HEK293 (cell line): Measurements from ENCODE around the gene SPRTN.

Experiments used
- CTCF ChIA-PET: fragments of 350-600 bp; formaldehyde crosslinking; extraction: SDS; loops from one replicate; lab custom pipeline; 2021; ENCODE audit warnings: antibody characterized with exemption; lab: Yijun Ruan, JAX
- POLR2A ChIA-PET: fragments of 300-600 bp; formaldehyde crosslinking; extraction: SDS; loops from one replicate; lab custom pipeline; 2020; ENCODE audit warnings: antibody characterized with exemption, inconsistent platforms; lab: Yijun Ruan, JAX
- H3K27ac ChIP-seq: fragments of 200-500 bp; sonication (Bioruptor generic); 2 replicates; pipeline ENCODE4 v1.5.1; 2014; ENCODE audit warnings: low read depth, low read length, control low read depth, inconsistent platforms; ENCODE audit errors: extremely low read depth
- H3K36me3 ChIP-seq, 2 experiments: fragments of 200-500 bp in 1 of 2; sonication (Bioruptor generic) in 1 of 2; 1 replicate in 1 of 2; 2 replicates in 1 of 2; pipeline ENCODE4 v1.5.1; 2014 to 2017; ENCODE audit warnings: inconsistent platforms in 2 of 2, low read length in 2 of 2; ENCODE audit not compliant: control insufficient read depth in 2 of 2, insufficient read depth in 1 of 2
- H3K4me1 ChIP-seq: fragments of 200-500 bp; sonication (Bioruptor generic); 2 replicates; pipeline ENCODE4 v1.5.1; 2014; ENCODE audit warnings: mild to moderate bottlenecking, low read length, inconsistent platforms; ENCODE audit not compliant: control insufficient read depth, insufficient read depth
- H3K4me3 ChIP-seq: 2 replicates; pipeline ENCODE4 v1.5.1; 2011; ENCODE audit warnings: low read depth, mild to moderate bottlenecking, control low read depth, low read length, moderate library complexity
- H3K9me3 ChIP-seq: fragments of 200-500 bp; sonication (Bioruptor generic); 2 replicates; pipeline ENCODE4 v1.5.1; 2014; ENCODE audit warnings: low read depth, low read length, inconsistent platforms; ENCODE audit not compliant: control insufficient read depth, insufficient read depth
- BCL11B ChIP-seq: fragments of 450-650 bp; formaldehyde crosslinking; IDR thresholded peaks from 2 replicates; pipeline ENCODE4 v1.5.1; 2016; ENCODE audit warnings: low read depth, missing biosample characterization, missing genetic modification characterization
- GFI1B ChIP-seq: fragments of 450-650 bp; formaldehyde crosslinking; IDR thresholded peaks from 2 replicates; pipeline ENCODE4 v1.5.1; 2016; ENCODE audit warnings: missing biosample characterization, missing genetic modification characterization
- PBX3 ChIP-seq: sonication (generic); formaldehyde crosslinking; IDR thresholded peaks from 2 replicates; pipeline ENCODE4 v1.8.1; 2022; ENCODE audit warnings: mild to moderate bottlenecking, moderate library complexity, missing genetic modification reagents
- SCRT2 ChIP-seq: fragments of 450-650 bp; formaldehyde crosslinking; IDR thresholded peaks from 2 replicates; pipeline ENCODE4 v1.5.1; 2016; ENCODE audit warnings: missing biosample characterization, missing genetic modification characterization
- YY2 ChIP-seq: fragments of 450-650 bp; formaldehyde crosslinking; IDR thresholded peaks from 2 replicates; pipeline ENCODE4 v1.5.1; 2016; ENCODE audit warnings: missing biosample characterization, missing genetic modification characterization
- ZNF341 ChIP-seq: fragments of 450-650 bp; formaldehyde crosslinking; IDR thresholded peaks from 2 replicates; pipeline ENCODE4; 2016; ENCODE audit warnings: low read depth, missing biosample characterization, missing genetic modification characterization
- ZNF366 ChIP-seq: fragments of 450-650 bp; formaldehyde crosslinking; conservative IDR thresholded peaks from 2 replicates; pipeline ENCODE4 v1.5.1; 2016; ENCODE audit warnings: missing biosample characterization, missing genetic modification characterization
- ZNF426 ChIP-seq: fragments of 450-650 bp; formaldehyde crosslinking; IDR thresholded peaks from 2 replicates; pipeline ENCODE4 v1.5.1; 2017; ENCODE audit warnings: missing biosample characterization, missing genetic modification characterization, mild to moderate bottlenecking, inconsistent platforms, moderate library complexity
- ZNF529 ChIP-seq: fragments of 450-650 bp; formaldehyde crosslinking; IDR thresholded peaks from 2 replicates; pipeline ENCODE4 v1.5.1; 2017; ENCODE audit warnings: missing genetic modification characterization, missing biosample characterization; ENCODE audit not compliant: insufficient replicate concordance
- ZNF629 ChIP-seq: fragments of 450-650 bp; formaldehyde crosslinking; IDR thresholded peaks from 2 replicates; pipeline ENCODE4 v1.5.1; 2017; ENCODE audit warnings: missing biosample characterization, missing genetic modification characterization
- ZNF654 ChIP-seq: fragments of 450-650 bp; formaldehyde crosslinking; IDR thresholded peaks from 2 replicates; pipeline ENCODE4 v1.5.1; 2016; ENCODE audit warnings: low read depth, missing biosample characterization, missing genetic modification characterization
- ZNF660 ChIP-seq: fragments of 450-650 bp; IDR thresholded peaks from 2 replicates; pipeline ENCODE4 v1.5.1; 2018; ENCODE audit warnings: missing biosample characterization, mild to moderate bottlenecking, missing genetic modification characterization
- ZNF664 ChIP-seq: fragments of 450-650 bp; formaldehyde crosslinking; IDR thresholded peaks from 2 replicates; pipeline ENCODE4 v1.5.1; 2016; ENCODE audit warnings: missing biosample characterization, missing genetic modification characterization
- ZXDB ChIP-seq: fragments of 450-650 bp; formaldehyde crosslinking; IDR thresholded peaks from 2 replicates; pipeline ENCODE4 v1.5.1; 2016; ENCODE audit warnings: missing biosample characterization, missing genetic modification characterization
- TF ChIP-seq, protein P1 (sequence below): fragments of 450-650 bp; formaldehyde crosslinking; IDR thresholded peaks from 2 replicates; pipeline ENCODE4 v1.5.1; 2016; ENCODE audit warnings: missing biosample characterization, missing genetic modification characterization
- TF ChIP-seq, protein P2 (sequence below): fragments of 450-650 bp; formaldehyde crosslinking; IDR thresholded peaks from 2 replicates; pipeline ENCODE4 v1.5.1; 2016; ENCODE audit warnings: missing biosample characterization, missing genetic modification characterization
- TF ChIP-seq, protein P3 (sequence below): fragments of 450-650 bp; formaldehyde crosslinking; IDR thresholded peaks from 2 replicates; pipeline ENCODE4 v1.5.1; 2016; ENCODE audit warnings: missing biosample characterization, missing genetic modification characterization

SPRTN gene

GRCh38 chr1:231357831-231358354 lies 19.8 kb downstream of the SPRTN start (continued):
- peak; percentile 97 for TF ChIP-seq SCRT2 (tag by site-specific recombination)
- peak; percentile 96 for TF ChIP-seq ZNF654
- peak; percentile 60; the same call in 1 of the 2 replicates for TF ChIP-seq ZNF366 (tag by site-specific recombination)
- TF ChIP-seq ZXDB, result peak; percentile 47; the same call in 1 of the 2 replicates
- peak; percentile 86 for TF ChIP-seq ZNF660 (tag by site-specific recombination)
- TF ChIP-seq, protein P1, sequence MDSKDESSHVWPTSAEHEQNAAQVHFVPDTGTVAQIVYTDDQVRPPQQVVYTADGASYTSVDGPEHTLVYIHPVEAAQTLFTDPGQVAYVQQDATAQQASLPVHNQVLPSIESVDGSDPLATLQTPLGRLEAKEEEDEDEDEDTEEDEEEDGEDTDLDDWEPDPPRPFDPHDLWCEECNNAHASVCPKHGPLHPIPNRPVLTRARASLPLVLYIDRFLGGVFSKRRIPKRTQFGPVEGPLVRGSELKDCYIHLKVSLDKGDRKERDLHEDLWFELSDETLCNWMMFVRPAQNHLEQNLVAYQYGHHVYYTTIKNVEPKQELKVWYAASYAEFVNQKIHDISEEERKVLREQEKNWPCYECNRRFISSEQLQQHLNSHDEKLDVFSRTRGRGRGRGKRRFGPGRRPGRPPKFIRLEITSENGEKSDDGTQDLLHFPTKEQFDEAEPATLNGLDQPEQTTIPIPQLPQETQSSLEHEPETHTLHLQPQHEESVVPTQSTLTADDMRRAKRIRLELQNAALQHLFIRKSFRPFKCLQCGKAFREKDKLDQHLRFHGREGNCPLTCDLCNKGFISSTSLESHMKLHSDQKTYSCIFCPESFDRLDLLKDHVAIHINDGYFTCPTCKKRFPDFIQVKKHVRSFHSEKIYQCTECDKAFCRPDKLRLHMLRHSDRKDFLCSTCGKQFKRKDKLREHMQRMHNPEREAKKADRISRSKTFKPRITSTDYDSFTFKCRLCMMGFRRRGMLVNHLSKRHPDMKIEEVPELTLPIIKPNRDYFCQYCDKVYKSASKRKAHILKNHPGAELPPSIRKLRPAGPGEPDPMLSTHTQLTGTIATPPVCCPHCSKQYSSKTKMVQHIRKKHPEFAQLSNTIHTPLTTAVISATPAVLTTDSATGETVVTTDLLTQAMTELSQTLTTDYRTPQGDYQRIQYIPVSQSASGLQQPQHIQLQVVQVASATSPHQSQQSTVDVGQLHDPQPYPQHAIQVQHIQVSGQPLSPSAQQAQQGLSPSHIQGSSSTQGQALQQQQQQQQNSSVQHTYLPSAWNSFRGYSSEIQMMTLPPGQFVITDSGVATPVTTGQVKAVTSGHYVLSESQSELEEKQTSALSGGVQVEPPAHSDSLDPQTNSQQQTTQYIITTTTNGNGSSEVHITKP (tag by site-specific recombination), result peak; percentile 65
- peak; percentile 41 for TF ChIP-seq ZNF664 (tag by site-specific recombination)
- no peak for TF ChIP-seq ZNF341 (tag by site-specific recombination)

DNA sequence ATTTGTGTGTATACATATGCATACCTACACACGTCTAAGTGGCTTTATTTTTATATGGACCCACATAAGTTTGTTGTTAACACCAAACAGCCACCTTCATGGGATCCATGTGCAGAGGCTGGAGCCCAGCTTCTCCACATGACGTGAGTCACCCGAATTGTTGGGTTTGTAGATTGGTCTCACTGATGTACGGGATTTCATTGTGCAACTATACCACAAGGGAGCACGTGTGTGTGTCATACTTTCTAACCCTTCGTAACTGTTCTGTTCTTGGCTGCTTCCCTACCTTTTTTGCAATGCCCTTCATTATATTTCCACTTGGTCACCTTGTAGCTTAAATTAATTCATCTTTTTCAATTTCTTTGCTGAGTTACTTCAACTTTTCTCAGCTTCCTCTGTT lies 21.0 kb downstream of the SPRTN start:
- CTCF ChIA-PET, result interaction anchor here (0.6 to 7.1 kb wide), 8 partner anchors 10 to 257 kb away, joined by 3 to 87 read pairs (median 4); no protein-coding TSS in a partner anchor
- H3K27ac ChIP-seq, result no peak overlapping the region
- TF ChIP-seq ZNF529 (tag by site-specific recombination) (no peak), ZNF664 (tag by site-specific recombination) (peak; percentile 31; the same call in 1 of the 2 replicates), GFI1B (tag by site-specific recombination) (no peak), PBX3 (no peak)
- TF ChIP-seq, protein P1 (tag by site-specific recombination), result no peak
- H3K4me1 ChIP-seq, result peaks cover 13% of the 10 kb centered on the region; the same call in 1 of the 2 replicates
- no peaks in the 10 kb centered on the region for H3K9me3 ChIP-seq
- H3K36me3 ChIP-seq, result peaks cover 0 to 18% of the 10 kb centered on the region in 2 experiments; a peak in 2 of 3 replicates
- H3K4me3 ChIP-seq, result no peak overlapping the region
- POLR2A ChIA-PET, result interaction anchor here (0.7 to 1.0 kb wide), 2 partner anchors 62 to 225 kb away, joined by 3 read pairs; no protein-coding TSS in a partner anchor

- peaks cover 0 to 25% of the 10 kb centered on the region in 2 experiments for H3K36me3 ChIP-seq
- POLR2A ChIA-PET, result interaction anchor here (1.0 to 2.8 kb wide), 5 partner anchors 12 to 244 kb away, joined by 3 to 11 read pairs (median 3); partner anchors contain the start of genes EXOC8 and SPRTN
- CTCF ChIA-PET, result interaction anchor here (0.5 to 7.1 kb wide), 9 partner anchors 12 to 1654 kb away, joined by 3 to 87 read pairs (median 3); no protein-coding TSS in a partner anchor
Measured at GRCh38 chr1:231362325-231362724, 24.2 kb downstream of the SPRTN start.

More at GRCh38 chr1:231362325-231362724, 24.2 kb downstream of the SPRTN start:
- TF ChIP-seq ZNF629 (tag by site-specific recombination), result no peak
- no peak for TF ChIP-seq BCL11B (tag by site-specific recombination)
- TF ChIP-seq ZNF366 (tag by site-specific recombination), result no peak
- no peak for TF ChIP-seq YY2
- TF ChIP-seq, protein P2, sequence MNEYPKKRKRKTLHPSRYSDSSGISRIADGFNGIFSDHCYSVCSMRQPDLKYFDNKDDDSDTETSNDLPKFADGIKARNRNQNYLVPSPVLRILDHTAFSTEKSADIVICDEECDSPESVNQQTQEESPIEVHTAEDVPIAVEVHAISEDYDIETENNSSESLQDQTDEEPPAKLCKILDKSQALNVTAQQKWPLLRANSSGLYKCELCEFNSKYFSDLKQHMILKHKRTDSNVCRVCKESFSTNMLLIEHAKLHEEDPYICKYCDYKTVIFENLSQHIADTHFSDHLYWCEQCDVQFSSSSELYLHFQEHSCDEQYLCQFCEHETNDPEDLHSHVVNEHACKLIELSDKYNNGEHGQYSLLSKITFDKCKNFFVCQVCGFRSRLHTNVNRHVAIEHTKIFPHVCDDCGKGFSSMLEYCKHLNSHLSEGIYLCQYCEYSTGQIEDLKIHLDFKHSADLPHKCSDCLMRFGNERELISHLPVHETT (tag by site-specific recombination), result no peak
- no peak for TF ChIP-seq ZNF426 (tag by site-specific recombination)
- TF ChIP-seq, protein P3, sequence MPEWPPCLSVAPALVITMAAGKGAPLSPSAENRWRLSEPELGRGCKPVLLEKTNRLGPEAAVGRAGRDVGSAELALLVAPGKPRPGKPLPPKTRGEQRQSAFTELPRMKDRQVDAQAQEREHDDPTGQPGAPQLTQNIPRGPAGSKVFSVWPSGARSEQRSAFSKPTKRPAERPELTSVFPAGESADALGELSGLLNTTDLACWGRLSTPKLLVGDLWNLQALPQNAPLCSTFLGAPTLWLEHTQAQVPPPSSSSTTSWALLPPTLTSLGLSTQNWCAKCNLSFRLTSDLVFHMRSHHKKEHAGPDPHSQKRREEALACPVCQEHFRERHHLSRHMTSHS (tag by site-specific recombination), result no peak
- no peak overlapping the region for H3K4me3 ChIP-seq
- no peak overlapping the region for H3K27ac ChIP-seq
- peaks cover 13% of the 10 kb centered on the region; the same call in 1 of the 2 replicates for H3K4me1 ChIP-seq
- H3K9me3 ChIP-seq, result no peaks in the 10 kb centered on the region
